Head of caudate nucleus (tissue), 42 donors: ENCODE data around the gene IMPDH1.
A peak's percentile ranks its signal among the peaks of the same experiment; 100 is the strongest.

Source experiments
- DNase-seq, 42 donors: peaks; one replicate each; pipeline versions ENCODE4 v3.0.0 to v3.0.0-alpha.2; 2020 to 2021; ENCODE audit warnings: mixed read lengths in 7 of 42
- intact Hi-C: fragments of 100-400 bp; cut with DNase I; formaldehyde crosslinking; loops from one replicate; pipeline ENCODE4 v1.15.0; 2022

IMPDH1 gene

DNA sequence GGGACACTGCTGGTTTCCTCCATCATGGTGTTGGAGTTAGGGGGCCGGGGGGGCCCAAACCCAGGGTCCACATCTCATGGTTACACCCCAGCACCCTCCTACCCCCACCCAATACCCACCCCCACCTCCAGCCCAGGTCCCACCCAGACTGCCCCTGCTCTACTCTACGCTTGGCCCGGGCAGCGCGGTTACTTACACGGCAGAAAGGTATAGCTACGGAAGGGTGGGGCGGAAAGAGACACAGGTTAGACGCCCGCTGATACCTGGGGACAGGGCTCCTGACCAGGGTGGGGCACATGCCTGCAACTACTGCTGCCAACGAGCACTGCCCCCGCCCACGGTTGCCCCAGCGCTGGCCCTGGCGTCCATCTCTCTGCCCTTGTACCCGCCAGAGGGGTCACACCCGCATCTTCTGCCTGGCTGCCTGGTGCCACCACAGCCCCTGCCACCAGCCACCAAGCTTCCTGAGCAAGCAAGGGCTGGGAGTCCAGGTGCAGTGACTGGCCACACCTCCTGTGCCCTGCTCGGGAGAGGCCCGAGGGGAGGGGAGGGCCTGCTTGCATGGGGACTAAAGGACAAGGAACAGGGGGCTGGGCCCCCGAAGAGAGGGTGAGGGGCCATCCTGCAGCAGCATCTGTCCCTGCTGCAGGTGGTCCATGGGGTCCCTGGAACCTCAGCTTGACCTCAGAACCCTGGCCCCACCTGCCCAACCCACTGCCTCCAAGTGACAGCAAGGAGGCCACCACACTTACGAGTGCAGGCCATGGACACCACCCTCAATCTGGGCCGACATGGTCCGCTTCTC lies 16.1 kb downstream of the IMPDH1 start:
- intact Hi-C loops: no loop called here
- DNase-seq: peak in 2 of 42 donors; percentile 2 to 10

- intact Hi-C loops: no loop called here
- DNase-seq: peak in 2 of 42 donors; percentile 10 to 22
Observed at GRCh38 chr7:128392446-128393327, 17.1 kb downstream of the IMPDH1 start.

- intact Hi-C loops: no loop called here
- DNase-seq: peak in 2 of 42 donors; percentile 12 to 24
Observed at GRCh38 chr7:128391805-128392204, 18.0 kb downstream of the IMPDH1 start.

DNA sequence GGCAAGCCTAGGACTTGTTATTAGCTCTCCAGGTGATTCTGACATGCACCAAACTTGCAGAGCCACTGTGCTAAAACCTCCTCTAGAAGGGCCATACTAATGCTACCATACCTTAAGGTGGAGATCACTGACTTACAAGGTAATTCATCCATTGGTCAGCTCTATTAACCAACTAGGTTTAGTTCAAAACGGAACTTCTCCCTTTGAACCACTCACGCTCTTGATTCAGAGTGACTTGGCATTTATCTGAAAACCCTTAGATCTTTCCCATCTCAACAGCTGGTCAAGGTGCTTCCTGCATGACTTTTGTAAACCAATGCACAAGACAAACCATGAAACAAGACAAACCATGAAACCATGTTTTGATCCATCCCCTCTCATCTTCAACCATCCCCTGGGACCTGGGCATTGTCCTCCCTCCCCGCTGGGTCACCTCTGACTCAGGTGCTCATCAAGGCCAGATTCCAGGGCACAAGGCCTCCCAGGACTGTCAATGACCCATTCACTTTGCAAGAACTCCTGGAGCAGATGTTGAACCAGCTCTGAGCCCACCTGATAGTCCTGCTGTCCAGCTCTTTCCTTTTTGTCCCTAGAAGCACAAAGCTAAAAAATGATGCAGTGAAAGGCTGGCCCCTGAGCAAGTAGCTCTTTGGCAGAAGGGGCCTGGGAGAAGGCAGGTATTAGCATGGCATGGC lies 18.8 kb downstream of the IMPDH1 start:
- intact Hi-C loops: no loop called here
- DNase-seq: peak in 2 of 42 donors; percentile 11 to 12

DNA sequence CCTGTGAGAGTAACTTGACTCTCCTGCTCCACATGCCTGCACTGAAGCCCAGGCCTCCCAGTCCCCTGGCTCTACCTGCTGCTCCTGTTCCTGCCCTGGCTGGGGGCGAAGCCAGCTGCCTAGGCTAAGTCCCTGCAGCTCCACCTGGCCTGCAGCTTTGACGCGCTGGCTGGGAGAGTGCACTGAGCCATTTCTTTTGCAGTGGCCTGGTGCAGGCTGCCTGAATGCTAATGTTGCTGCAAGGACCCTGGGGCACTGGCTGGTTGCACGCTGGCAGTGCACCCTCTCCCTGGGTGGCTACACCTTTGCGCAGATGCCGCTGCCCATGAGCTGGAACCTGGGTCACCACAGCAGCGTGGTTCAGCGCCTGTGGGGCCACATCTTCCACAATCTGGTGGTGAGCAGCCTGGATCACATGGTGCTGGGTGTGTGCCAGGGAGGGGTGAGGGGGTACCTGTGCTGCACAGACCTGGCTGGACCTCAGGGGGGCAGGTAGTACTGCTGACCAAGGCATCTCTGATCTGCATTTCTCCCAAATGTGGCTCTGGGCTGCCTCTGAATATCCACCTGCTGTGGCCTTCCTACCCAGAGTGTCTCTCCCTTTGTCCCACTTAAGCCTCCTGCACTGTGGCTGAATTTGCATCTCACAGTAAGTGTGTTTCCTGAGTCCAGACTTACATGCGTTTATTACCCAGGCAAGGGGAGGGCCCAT lies 20.0 kb downstream of the IMPDH1 start:
- intact Hi-C loops: no loop called here
- peak in 2 of 42 donors; percentile 16 to 27 for DNase-seq

DNA sequence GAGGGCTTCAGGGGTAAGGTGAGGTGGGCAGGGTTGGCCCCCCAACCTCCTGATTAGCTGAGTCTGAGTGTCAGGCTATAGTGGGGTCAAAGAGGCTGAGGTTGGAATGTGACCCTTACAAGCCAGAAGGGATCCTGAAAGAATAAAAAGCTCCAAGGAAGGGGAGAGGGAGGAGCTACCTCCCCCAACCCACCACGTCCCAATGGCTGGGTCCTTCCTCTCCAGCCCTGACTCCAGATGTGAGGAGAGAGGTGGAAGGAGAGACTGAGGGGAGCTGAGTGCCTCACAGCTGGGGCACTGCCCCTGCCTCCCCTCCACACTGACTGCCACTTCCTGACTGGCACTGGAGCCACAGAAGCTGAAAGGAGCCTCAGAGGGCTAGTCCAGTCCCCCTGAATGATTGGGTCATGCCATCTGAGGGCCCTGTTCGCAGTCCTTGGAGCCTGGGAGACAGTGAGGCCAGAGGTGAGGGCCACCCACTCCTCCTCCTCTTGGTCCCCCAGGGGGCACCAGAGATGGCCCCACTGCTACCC lies 20.6 kb downstream of the IMPDH1 start:
- intact Hi-C loops: no loop called here
- DNase-seq: no peak

DNA sequence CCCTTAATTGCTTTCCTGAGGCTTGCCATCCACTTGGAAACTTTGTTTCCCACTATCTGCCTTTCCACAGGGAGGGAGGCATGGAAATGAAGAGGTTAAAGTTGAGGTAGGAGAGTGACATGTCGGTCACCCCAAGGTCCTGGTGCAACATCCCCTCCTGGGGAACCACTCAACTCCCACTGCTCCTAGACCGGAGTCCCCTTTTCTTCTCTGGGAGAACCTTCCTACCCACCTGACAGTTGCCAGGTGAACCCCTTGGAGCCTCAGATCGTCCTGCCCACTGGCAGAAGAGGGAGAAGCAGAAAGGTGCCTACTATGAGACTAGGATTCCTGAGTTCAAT lies 21.7 kb downstream of the IMPDH1 start:
- intact Hi-C loops: no loop called here
- DNase-seq: no peak

- DNase-seq: peak; percentile 62 to 93 (median 85)
- intact Hi-C loops: loop anchor here (2.0 kb wide), 1 partner anchor 41 kb away; no protein-coding TSS in a partner anchor
Observed at GRCh38 chr7:128387216-128388144, 22.3 kb downstream of the IMPDH1 start.

DNA sequence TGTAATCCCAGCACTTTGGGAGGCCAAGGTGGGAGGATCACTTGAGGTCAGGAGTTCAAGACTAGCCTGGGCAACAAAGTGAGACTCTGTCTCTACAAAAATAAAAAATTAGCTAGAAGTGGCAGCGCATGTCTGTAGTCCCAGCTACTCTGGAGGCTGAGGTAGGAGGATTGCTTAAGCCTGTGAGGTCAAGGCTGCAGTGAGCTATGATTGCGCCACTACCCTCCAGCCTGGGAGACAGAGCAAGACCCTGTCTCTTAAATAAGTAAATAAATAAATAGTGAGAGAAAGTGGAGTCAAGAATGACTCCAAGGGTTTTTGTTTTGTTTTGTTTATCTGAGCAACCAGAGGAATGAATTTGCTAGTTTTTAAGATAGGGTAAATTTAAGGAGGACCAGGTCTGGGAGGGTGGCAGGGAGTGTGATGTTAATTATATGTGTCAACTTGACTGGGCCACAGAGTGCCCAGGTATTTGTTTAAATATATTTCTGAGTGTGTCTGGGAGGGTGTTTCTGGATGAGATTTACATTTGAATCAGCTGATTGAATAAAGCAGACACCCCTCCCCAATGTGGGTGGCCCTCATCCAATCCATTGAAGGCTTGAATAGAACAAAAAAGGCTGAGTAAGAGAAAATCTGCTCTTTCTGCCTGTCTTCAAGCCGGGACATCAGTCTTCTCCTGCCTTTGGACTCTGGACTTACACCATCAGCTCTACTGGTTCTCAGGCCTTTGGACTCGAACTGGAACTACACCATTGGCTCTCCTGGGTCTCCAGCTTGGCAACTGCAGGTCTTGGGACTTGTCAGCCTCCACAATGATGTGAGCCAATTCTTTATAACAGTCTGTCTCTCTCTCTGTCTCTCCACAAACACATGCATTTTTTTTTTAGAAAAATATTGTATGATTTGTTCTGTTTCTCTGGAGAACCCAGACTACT lies 23.5 kb downstream of the IMPDH1 start:
- intact Hi-C loops: loop anchor here (2.0 kb wide), 1 partner anchor 39 kb away; no protein-coding TSS in a partner anchor
- peak in 1 of 42 donors; percentile 7 for DNase-seq

DNA sequence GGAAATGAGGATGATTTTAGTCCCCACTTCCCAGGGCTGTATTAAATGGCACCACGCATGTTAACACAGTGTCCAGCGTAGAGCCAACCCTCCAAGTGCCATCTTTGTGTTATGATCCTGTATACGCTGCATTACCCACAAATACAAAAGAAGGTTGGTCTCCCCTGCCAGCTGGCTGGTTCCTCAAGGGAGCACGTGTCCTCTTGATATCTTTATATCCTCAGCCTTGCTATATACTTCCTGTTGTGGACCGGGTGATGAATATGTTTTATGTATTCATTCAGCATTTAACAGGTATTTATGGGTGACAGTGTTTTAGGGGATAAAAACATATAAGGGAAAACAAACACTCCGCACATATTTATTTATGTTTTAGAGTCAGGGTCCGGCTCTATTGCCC lies 25.1 kb downstream of the IMPDH1 start:
- intact Hi-C loops: no loop called here
- peak in 1 of 42 donors; percentile 4 for DNase-seq

DNA sequence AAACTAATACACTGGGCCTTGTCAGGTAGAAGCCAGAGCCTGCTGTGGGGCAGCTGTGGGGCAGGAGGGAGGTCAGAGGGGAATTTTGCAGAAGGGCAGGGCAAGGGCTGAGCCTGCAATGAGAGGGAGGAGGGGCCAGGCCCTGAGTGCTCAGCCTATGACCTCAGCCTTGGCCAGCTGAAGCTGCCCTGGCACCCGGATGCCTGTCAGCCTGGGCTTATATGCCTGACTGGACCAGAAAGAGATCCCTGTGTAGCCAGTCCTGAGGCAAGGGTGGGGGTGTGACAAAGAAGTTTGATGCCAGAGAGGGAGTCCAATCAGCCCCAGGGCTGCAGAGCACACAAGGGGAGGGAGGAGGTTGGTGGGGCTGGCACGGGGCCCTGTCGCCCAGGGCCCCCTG lies 26.0 kb downstream of the IMPDH1 start:
- intact Hi-C loops: no loop called here
- DNase-seq: peak in 7 of 42 donors; percentile 26 to 60 (median 36)

- DNase-seq: peak in 3 of 42 donors; percentile 23 to 57 (median 31)
- intact Hi-C loops: no loop called here
Observed at GRCh38 chr7:128381161-128381821, 28.5 kb downstream of the IMPDH1 start.

GRCh38 chr7:128380483-128381106 lies 29.2 kb downstream of the IMPDH1 start:
- DNase-seq: peak in 1 of 42 donors; percentile 3
- intact Hi-C loops: no loop called here

- peak in 1 of 42 donors; percentile 14 for DNase-seq
- intact Hi-C loops: no loop called here
Observed at GRCh38 chr7:128379900-128380479, 29.8 kb downstream of the IMPDH1 start.

- intact Hi-C loops: no loop called here
Observed at GRCh38 chr7:128378637-128379036, 31.1 kb downstream of the IMPDH1 start.

More at GRCh38 chr7:128378637-128379036, 31.1 kb downstream of the IMPDH1 start:
- no peak for DNase-seq
